H4 (cell line): Measurements from ENCODE around the gene KRT15. TPM values are rescaled to one million over a fixed set of nuclear protein-coding genes. Genes with fewer than 3 reads are reported as not detected.

Experiments used
- DNase-seq: peaks from one replicate; pipeline ENCODE4 v3.0.0-alpha.2; 2015; ENCODE audit warnings: low spot score
- total RNA-seq: library from RNA; depleted of rRNA; stranded (reverse); fragments of >200 nt; shearing (Covaris generic); gene quantifications from 2 replicates; pipeline ENCODE4 v1.2.3, GENCODE V29; 2014; rRNA removed

KRT15 gene
- total RNA-seq, 1 experiment from 2014 or later = 0.35 TPM

DNA sequence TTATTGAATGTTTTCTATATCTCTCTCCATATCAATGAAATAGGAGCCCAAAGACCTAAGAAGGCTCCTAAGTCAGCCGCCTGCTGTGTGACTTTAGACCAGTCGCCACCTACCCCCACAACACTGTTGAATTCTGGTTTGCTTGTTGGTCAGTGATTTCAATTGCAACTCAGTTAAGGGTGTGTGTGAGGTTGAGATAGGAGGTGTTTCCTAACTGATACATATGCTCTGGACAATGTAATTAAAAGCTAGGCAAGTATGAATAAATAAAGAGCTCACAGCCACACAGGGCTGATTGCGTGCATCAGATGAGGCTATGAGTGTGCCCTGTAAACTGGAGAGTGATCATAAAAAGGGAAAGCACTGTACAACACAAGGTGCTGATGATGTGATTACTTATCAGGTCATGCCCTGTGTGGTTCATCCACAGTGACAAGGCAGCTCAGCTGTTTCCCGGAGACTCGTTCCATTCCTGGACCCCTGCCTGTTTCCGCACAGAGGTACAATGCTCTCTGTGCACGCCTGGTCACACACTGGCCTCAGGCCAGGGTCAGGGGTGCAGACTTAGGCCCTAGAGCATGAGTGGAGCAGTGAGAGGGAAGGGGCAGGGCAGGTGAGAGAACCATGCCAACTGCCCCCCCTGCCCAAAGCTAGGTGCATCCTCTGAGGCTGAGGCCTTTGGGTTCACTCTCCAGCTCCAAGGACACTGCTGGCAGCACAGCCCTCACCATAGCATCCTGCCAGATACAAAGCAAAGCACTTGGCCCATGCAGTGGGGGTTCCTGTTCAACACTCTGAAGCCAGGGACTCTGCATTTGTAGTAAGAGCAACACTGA lies 34.5 kb downstream of the KRT15 start:
- DNase-seq = no peak

DNA sequence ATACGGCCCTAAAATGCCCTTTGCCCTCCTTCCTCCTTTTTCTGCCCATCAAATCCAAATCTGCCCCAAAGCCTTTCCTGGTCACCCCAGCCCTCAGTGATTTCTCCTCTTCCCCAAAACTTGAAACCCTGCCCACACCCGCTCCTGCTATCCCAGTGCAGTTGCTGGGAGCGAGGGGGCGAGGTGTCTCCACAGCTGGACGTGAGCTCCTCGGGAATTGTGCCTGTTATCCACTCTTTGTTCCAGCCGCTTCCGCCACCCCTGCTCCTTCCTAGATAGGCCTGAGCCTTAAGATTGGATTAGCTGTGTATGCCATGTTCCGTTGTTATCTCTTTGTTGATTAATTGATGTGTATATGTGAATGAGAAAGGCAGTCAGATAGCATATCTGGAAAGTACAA lies 35.2 kb downstream of the KRT15 start:
- no peak for DNase-seq

DNA sequence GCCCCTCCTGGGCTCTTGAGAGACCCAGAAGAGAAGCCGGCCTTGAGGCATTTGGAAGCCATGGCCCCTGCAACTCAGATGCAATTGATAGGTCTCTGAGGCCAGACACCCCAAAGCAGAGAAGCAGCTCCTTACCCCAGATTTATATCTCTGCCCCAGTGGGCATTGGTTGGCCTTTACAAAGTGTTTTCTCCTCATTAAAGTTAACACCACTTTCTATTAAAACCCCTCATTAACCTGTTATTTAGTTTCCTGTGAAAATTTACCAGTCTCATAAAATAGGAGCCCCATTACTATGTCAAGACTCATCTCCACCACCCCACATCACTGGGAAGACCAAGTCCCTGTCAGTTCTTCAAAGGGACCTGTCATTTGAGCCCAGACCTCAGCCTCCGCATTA lies 37.7 kb downstream of the KRT15 start, which contains the start of gene KRT35:
TSS of gene KRT35 (minus strand) at position 116 of the 400 bp plus-strand sequence. CDS start at position 62, 54 bp downstream.
- no peak for DNase-seq

DNA sequence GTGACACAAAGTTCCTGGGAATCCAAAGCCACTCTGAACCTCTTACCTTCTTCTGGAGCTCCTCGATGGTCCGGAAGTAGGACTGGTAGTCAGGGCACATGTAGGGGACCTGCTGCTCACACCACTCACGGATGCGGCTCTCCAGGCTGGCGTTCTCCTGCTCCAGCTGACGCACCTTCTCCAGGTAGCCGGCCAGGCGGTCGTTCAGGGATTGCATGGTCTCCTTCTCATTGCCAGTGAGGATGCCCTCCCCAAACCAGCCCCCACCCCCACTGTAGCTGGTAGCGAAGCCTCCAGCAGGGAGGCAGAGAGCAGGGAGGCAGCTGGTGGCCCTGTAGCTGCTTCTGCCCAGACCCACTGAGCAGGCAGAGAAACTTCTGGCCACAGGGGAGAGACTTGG lies 38.1 kb downstream of the KRT15 start:
- DNase-seq = no peak

DNA sequence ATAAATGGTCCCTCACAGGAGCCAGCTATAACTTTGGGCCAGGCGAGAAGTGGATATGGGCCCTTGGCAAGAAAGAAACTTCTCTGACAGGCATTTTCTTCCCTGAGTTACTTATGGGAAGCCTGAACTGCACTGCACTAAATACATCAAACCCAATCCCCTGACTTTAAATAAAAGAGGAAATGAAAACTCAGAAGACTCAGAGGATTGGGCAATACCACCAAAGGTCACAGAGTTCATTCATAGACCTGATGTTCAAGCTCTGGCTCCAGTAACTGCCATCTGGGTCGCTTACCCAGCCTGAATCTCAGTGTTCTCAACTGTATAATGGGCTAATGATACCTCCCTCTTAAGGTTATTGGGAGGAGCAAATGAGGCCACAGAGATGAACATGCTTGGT lies 38.6 kb downstream of the KRT15 start:
- DNase-seq = no peak

DNA sequence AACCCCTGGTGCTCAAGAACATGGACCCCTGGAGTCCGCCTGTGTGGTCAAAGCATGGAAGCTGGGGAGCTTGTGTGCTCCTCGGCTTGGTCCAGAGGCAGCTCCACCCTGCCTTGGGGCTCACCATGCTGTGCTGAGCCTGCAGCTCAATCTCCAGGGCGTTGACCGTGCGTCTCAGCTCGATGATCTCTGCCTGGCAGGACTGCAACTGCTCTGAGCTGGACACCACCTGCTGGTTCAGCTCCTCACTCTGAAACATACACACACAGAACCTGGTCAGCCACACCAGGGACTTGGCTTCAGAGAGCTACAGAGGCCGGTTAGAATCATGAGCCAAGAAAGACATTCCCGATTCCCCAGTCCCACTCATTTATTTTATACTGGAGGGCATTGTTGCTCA lies 40.5 kb downstream of the KRT15 start:
- no peak for DNase-seq

DNA sequence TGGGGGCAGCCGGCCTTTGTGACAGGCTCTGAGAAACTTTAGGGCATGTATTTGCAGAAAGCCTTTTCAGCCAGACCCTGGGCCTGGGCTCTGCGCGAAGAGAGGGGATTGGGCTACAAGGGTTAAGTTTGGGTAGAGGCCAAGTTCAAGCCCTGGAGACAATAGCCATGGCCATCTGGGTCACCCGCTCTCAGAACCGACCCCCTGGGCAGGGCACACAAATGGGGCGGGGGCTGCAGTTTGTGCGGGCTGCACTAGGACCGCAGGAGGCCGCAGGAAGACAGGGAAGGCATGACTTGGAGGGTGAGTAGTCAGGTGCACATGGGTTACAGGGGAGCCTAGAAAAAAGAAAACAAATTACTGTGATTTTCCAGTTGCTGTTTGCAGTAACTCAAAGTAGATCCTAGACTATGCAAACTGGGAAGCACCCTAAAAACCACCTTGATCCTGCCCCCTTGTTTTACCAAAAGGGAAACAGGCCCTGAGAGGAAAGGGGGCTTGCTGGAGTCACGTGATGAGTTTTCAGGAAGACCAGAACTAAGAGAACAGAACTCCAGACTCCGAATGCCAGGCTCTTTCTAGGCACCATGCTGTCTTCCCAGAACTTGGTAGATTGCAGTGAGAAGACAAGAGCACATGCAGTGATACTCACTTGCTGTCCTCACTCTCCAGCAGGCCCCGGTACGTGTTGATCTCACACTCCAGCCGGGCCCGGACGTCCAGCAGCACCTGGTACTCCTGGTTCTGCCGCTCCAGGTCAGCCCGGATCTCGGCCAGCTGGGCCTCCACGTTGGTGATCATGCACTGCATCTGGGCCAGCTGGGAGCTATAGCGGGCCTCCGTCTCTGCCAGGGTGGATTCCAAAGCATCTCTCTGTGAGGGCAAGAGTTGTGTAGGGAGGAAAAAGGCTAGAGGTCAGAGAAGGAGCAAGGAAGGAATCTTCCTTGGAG lies 41.5 kb downstream of the KRT15 start:
- no peak for DNase-seq

DNA sequence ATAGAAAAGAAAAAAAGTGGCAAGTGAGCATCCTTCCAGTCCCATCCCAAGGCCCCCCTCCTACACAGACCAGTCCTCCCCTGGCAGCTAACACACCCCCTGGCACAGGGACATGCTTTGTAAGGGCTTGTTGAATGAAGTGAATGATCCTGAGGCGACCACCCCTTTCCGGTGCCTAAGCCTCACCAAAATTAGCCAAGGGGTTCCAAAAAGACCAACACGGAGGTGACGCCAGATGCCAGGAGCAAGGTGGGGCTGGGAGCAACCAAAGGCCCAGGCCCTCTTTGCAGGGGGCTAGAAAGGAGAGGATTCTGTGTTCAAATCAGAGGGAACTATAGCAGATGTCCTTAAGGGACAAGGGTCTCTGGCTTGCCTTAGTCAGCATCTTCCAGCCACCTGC lies 43.3 kb downstream of the KRT15 start:
- DNase-seq = no peak

DNA sequence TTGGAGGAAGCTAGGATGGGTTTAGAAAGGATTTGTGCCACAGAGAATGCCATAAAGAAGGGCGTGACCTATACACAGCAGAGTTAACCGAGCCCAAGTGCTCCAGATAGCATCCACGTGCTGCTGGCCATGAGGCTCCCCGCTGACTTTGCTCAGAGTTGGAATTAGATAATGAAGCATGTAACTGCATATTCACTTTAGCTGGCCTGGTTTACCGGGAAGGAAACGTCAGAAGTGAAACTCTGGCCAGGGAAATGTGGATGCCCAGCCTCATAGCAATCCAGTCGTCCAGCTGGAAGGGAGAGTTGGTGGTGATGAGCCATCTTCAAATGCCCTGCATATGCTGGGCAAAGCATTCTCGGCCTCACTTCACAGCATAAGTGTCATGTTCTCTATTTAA lies 43.8 kb downstream of the KRT15 start:
- DNase-seq = no peak

DNA sequence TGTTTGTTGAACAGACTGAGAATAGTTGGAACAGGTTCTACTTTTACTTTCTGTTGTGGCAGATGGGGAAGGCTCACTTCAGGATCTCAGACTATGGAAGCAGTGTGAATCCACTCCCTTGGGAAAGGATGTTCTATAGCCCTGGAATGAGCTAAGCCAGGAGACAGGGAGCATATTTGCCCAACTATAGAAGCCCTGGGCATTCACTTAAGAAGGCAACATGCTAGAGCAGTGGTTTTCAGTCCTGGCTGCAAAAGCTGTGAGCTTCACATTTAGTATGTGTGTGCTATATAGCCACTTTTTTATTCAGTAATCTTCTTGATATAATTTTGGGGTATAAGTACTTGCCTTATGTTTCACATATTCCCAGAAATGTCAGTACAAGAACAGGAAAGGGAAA lies 50.3 kb downstream of the KRT15 start:
- DNase-seq = no peak

DNA sequence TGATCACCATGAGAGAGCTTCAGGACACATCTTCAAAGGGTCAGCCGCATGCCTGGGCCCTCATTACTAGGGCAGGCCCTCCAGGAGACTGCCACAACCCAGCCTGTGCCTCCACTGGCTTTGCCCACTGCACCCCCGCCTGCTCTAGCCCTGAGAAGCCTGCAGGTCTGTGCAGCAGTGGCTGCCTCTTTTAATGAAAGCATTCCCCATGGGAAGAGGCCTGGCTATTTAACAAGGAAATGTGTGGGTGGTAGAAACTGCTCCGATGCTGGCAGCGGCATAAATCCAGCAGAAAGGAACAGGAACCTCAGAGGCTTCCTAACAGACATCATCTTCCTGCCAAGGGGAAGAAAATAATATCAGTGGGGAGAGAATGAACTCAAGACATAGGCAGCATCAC lies 51.1 kb downstream of the KRT15 start:
- DNase-seq = no peak

DNA sequence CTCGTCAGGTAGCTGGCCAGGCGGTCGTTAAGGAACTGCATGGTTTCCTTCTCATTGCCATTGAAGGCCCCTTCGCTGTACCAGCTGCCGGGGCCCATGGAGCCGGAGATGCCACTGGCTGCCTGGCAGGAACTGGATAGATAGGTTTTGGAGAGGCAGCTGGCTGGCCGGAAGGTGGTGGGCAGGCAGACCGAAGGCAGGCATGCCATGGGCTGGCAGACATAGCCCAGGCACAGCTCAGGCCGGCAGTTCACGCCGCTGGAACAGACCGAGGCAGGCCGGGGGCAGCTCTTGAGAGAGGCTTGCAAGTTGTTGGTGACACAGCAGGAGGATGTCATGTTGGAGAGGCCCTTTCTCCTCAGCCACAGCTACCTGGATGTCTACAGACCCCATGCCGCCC lies 51.7 kb downstream of the KRT15 start, which contains the start of gene KRT32:
TSS of gene KRT32 (minus strand) at position 399 of the 400 bp plus-strand sequence. CDS start at position 338, 61 bp downstream.
- DNase-seq = no peak

DNA sequence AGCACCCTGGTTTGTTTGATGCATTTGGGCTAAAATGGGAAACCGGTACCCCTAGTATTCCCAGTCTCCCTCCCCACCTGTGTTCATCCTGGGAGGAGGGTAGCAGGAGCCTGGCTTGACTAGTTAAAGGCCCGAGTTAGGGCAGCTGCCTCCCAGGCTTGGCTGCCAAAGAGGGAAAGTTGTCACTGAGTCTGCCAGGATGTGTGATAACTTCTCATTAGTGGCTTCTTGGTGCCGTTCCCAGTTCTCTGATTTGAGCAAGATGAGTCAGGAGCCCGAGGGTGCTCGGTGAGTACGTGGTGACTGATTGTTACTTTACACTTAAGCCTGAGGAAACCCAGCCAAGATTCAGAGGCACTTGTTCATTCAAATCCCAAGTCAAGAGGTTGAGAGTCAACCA lies 54.0 kb downstream of the KRT15 start:
- DNase-seq = peak; percentile 86

DNA sequence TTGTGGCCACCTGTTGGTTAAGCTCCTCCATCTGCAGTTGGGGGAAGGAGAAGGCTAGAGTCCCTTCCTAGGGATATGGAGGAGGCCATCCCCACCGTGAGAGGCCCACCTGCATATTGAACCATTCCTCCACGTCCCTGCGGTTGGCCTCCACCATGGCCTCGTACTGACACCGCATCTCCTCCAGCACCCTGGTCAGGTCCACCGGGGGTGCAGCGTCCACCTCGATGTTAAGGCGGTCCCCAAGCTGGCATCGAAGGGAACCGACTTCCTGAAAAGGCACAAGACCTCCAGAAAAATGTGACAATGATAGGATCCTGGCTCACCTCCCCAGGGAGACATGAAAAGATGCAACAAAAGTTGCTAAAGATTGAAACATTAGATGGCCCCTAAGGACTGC lies 54.5 kb downstream of the KRT15 start:
- no peak for DNase-seq

DNA sequence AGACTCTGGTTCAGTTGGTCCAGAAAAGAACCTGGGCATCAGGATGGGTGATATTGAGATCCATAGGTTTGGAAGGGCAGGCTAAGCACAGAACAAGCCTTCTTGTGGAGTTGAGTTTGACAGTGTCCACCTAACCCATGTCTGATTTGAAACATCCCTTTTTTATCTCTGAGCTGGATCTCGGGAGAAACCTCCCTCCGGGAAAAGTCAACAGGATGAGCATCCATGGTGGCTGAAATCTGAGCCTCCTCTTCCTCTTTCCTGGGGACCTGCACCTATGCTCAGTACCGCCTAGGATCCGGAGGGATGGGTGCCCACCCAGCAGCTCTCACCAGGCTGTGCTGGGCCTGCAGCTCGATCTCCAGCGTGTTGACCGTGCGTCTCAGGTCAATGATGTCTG lies 54.9 kb downstream of the KRT15 start:
- DNase-seq = no peak

Other genes starting within 250 kb of the KRT15 start
- gene KRTAP9-7, start 243.2 kb downstream of the KRT15 start, total RNA-seq = not detected in 2 replicates
- gene KRTAP29-1, start 216.0 kb downstream of the KRT15 start, total RNA-seq = not detected in 2 replicates
- gene KRTAP16-1, start 209.6 kb downstream of the KRT15 start, total RNA-seq = not detected in 2 replicates
- not detected in 2 replicates for gene KRTAP17-1, start 203.2 kb downstream of the KRT15 start, total RNA-seq
- gene KRT33A, start 168.1 kb downstream of the KRT15 start, total RNA-seq = not detected in 2 replicates
- gene KRT33B, start 149.1 kb downstream of the KRT15 start, total RNA-seq = not detected in 2 replicates
- gene KRT34, start 136.6 kb downstream of the KRT15 start, total RNA-seq = 0.12 and 0.21 TPM in 2 replicates
- not detected in 2 replicates for gene KRT31, start 121.3 kb downstream of the KRT15 start, total RNA-seq
- not detected in 2 replicates for gene KRT37, start 94.3 kb downstream of the KRT15 start, total RNA-seq
- not detected in 2 replicates for gene KRT38, start 77.9 kb downstream of the KRT15 start, total RNA-seq
- not detected in 2 replicates for gene KRT32, start 51.5 kb downstream of the KRT15 start, total RNA-seq
- gene KRT35, start 37.7 kb downstream of the KRT15 start, total RNA-seq = not detected in 2 replicates
- gene KRT36, start 29.0 kb downstream of the KRT15 start, total RNA-seq = not detected in 2 replicates
- not detected in 2 replicates for gene KRT13, start 13.3 kb downstream of the KRT15 start, total RNA-seq
- 0.17 TPM in 1 of 2 replicates, not detected in the other for gene KRT19, start 9.4 kb upstream of the KRT15 start, total RNA-seq
- not detected in 2 replicates for gene KRT9, start 53.2 kb upstream of the KRT15 start, total RNA-seq
- not detected in 2 replicates for gene KRT14, start 68.0 kb upstream of the KRT15 start, total RNA-seq
- 2.5 and 3.2 TPM in 2 replicates for gene KRT16, start 93.9 kb upstream of the KRT15 start, total RNA-seq
- gene KRT17, start 105.7 kb upstream of the KRT15 start, total RNA-seq = 81.4 and 83.8 TPM in 2 replicates
- 86.6 and 90.0 TPM in 2 replicates for gene EIF1, start 170.0 kb upstream of the KRT15 start, total RNA-seq
- not detected in 2 replicates for gene GAST, start 193.4 kb upstream of the KRT15 start, total RNA-seq
- gene HAP1, start 215.8 kb upstream of the KRT15 start, total RNA-seq = 0.06 TPM in 1 of 2 replicates, not detected in the other